GM12873 (cell line): Measurements from ENCODE around the gene CYSRT1.

Source experiments
- TF ChIP-seq, protein P1 (sequence below): IDR thresholded peaks from 2 replicates; pipeline ENCODE4 v1.5.1; 2012; ENCODE audit warnings: low read depth, mild to moderate bottlenecking, moderate library complexity, low read length, control low read depth; ENCODE audit not compliant: insufficient read depth; ENCODE audit errors: missing control alignments

The CYSRT1 gene

DNA sequence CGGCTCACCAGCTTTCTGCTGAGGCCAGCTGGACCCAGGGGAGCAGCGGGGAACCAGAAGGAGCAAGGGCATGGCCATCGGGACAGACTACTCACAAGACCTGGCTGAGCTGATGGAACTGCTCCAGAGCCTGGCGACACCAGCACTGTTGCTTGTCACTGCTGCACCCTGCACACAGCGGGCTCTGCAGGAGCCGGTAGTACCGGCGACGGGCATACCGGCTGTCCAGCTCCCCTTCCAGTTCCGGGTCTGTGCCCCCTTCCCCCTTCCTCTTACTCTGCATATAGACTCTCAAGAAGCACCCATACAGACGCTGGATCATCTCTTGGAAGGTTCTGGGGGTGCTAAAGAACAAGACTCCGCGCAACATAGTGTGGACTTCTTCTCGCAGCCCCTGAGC is 37.6 kb upstream of the CYSRT1 start:
- TF ChIP-seq, protein P1, sequence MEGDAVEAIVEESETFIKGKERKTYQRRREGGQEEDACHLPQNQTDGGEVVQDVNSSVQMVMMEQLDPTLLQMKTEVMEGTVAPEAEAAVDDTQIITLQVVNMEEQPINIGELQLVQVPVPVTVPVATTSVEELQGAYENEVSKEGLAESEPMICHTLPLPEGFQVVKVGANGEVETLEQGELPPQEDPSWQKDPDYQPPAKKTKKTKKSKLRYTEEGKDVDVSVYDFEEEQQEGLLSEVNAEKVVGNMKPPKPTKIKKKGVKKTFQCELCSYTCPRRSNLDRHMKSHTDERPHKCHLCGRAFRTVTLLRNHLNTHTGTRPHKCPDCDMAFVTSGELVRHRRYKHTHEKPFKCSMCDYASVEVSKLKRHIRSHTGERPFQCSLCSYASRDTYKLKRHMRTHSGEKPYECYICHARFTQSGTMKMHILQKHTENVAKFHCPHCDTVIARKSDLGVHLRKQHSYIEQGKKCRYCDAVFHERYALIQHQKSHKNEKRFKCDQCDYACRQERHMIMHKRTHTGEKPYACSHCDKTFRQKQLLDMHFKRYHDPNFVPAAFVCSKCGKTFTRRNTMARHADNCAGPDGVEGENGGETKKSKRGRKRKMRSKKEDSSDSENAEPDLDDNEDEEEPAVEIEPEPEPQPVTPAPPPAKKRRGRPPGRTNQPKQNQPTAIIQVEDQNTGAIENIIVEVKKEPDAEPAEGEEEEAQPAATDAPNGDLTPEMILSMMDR = no peak

DNA sequence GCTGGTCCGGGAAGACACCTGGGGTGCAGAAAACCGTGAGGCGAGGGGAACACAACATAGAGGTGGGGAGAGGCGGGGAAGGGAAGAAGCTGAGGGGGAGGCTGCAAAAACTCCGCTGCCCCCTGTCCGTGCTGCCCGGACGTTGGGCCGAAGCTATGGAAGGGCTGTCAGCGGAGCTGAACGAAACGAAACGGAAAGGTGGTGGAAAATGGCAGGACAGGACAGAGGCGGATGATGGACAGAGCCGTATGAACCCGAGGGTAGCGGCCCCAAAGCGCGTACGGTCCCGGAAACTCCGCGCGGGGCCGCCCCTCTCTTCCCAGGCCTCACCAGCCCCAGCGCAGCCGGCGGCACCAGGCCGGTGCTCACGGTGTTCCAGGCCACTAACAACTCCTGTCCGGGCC is 36.9 kb upstream of the CYSRT1 start:
- TF ChIP-seq, protein P1 = no peak

DNA sequence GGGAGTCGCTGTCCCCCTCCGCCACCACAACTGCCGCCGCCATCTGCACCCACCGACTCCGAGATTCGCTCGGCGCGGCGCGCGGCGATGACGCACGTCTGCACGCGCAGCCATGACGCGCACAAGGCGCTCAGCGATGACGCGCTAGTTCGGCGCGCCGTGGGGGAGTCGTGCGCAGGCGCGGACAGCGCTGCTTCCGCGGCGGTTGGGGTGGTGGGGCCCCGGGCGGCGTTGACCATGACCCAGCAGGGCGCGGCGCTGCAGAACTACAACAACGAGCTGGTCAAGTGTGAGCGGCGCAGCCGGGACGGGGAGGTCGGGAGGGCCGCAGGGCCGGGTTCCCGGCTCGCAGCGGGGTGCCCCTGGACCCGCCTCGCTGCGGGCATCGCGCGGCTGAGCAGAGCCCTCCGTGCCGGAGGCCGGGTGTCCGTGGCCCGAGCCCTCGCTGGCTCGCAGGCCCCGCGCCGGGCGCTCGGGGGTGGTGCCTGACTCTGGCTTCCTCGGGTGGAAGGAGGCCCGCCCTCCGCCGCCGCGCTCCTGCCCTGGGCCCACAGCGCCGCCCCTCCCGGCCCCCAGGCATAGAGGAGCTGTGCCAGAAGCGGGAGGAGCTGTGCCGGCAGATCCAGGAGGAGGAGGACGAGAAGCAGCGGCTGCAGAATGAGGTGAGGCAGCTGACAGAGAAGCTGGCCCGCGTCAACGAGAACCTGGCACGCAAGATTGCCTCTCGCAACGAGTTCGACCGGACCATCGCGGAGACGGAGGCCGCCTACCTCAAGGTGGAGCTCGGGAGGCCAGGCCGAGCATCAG is 36.3 kb upstream of the CYSRT1 start, which contains the start of the genes ANAPC2 and SSNA1:
ANAPC2 (minus strand) TSS at position 71 of the 807 bp plus-strand sequence; CDS start at position 43, 28 bp downstream.
SSNA1 (plus strand) TSS at position 187 of the 807 bp plus-strand sequence; CDS start at position 238, 51 bp downstream.
- TF ChIP-seq, protein P1 = peak; percentile 53

DNA sequence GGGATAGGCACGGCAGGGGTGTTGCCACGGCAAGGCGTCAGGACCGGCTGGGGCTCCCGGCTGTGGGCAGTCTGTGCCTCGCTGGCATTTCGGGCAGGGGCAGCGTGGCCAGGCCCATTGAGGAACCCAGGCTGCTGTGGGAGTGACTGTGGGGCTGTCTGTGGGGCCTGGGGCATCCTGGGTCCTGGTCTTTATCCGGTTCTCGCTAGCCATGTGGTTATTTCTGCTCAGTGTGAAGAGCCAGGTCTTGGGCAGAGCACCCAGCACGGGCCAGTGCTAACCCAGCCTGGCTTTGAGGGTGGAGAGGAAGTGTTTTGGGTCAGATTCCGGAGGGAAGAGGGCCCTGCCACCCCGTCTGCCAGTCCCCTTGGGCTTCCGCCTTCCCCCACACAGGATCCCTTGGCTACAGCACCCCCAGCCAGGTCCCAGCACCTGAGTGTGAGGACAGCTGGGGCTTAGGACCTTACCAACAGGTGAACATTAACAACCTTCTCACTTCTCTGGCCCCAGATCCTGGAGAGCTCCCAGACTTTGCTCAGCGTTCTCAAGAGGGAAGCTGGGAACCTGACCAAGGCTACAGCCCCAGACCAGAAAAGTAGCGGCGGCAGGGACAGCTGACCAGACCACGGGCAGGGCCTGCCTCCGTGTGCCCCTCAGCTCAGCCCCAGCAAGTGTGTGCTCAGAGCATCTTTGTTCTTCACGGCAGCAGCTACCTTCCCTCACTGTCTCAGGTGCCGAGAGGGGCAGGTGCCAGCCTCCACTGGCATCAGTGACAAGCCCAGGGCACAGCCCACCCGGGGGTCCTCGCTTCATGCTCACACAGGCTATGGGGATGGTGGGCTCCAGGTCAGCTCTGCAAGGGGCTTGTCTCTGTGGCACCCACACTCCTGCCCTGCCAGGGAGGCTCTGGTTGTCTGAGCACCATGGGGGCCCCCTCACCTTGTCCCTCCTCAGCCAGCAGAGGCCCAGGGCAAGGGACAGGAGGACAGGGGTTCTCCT is 35.4 kb upstream of the CYSRT1 start:
- TF ChIP-seq, protein P1 = no peak

DNA sequence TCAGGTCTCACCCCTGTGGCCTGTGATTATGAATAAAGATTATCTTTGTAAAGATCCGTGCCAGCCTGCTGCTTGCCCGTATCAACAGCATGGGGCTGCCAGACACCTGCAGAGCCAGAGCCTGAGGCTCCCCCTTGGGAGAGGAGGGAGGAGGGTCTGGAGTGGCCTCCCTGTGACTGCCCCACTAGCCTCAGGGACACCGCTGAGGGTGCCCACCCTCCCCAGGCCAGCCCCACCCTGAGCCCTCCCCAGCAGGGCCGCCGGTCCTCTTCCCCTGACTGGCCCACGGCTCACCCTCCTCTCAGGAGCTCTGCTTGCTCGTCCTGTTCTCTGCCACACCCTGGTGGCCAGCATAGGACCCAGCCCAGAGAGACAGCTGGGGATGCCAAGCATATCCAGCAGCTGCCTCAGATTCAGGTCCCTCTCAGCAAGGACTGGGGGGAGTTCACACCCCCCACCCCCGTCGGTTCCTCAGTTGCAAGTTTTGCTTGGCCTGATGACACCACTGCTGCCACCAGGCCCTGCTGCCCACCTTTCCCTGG is 34.6 kb upstream of the CYSRT1 start:
- TF ChIP-seq, protein P1 = peak; percentile 16

DNA sequence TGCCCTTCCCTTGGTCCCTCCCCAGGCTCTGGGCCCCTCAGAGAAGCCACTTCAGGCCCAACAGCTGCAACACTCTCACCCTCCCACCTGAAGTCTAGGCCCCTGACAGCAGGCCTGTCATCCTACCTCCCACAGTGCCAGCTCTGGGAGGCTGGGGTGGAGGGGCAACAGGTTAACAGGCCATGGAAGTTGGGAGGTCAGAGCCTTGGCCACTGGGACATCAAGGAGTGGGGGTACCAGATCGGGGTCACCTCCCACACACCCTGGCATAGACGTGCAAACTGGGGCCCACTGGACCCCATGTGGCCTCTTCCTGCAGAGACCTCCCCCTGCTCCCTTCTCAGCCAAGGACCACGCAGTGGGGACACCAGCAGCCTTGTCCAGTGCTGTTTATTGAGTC is 33.7 kb upstream of the CYSRT1 start:
- TF ChIP-seq, protein P1 = no peak
